GM12878 (cell line): ENCODE data around the gene CAMTA1. TPM values are rescaled to one million over a fixed set of nuclear protein-coding genes. Genes with fewer than 3 reads are reported as not detected.

Source experiments
- ATAC-seq: fragments of 200-7000 bp; cut with Tn5 transposase; 3 replicates; pipeline ENCODE4 v1.9.1; 2020; ENCODE audit warnings: mild to moderate bottlenecking, moderate library complexity
- BruUV-seq: library from RNA; stranded (reverse); fragments of 400-500 nt; replicated peaks from 2 replicates; lab custom pipeline; 2021; lab: Mats Ljungman, UMichigan
- CTCF ChIA-PET: fragments of 300-600 bp; sonication (Branson Sonifier 250); formaldehyde crosslinking; extraction: SDS; loops from one replicate; lab custom pipeline; 2021; ENCODE audit warnings: inconsistent platforms; lab: Yijun Ruan, JAX
- POLR2A ChIA-PET: fragments of 350-600 bp; formaldehyde crosslinking; extraction: SDS; loops from one replicate; lab custom pipeline; 2021; ENCODE audit warnings: inconsistent platforms; lab: Charles Lee
- RAD21 ChIA-PET: fragments of 300-600 bp; sonication (Branson Sonifier 250); formaldehyde crosslinking; loops from one replicate; lab custom pipeline; 2023; ENCODE audit warnings: antibody characterized with exemption; ENCODE audit not compliant: unreplicated experiment; lab: Charles Lee
- SMC1A ChIA-PET: fragments of 300-600 bp; sonication (Branson Sonifier 250); formaldehyde crosslinking; loops from one replicate; lab custom pipeline; 2023; ENCODE audit not compliant: unreplicated experiment, uncharacterized antibody; lab: Charles Lee
- DNase-seq: peaks from one replicate; pipeline ENCODE4 v3.0.0-alpha.2; 2011; ENCODE audit warnings: low read depth, low spot score
- FAIRE-seq: peaks from 3 replicates; lab custom pipeline; 2011; peaks lifted over from hg19 to GRCh38; lab: Jason Lieb, UNC
- H2AFZ ChIP-seq: 2 replicates; pipeline ENCODE4 v1.6.0; 2011; ENCODE audit warnings: low read depth, low read length, control low read depth; ENCODE audit not compliant: control insufficient read depth
- H3K27ac ChIP-seq: 2 replicates; pipeline ENCODE4 v1.5.1; 2011; ENCODE audit warnings: control low read depth; ENCODE audit not compliant: control insufficient read depth, insufficient read depth
- H3K27me3 ChIP-seq, 2 experiments: replicated peaks in 1 of 2; 2 replicates each; pipeline versions ENCODE4 v1.6.0 to v1.6.1; 2011; ENCODE audit warnings: low read length in 1 of 2; ENCODE audit not compliant: control insufficient read depth in 2 of 2, insufficient read depth in 2 of 2
- H3K36me3 ChIP-seq, 2 experiments: 2 replicates each; pipeline ENCODE4 v1.5.1; 2011; ENCODE audit warnings: low read length in 1 of 2; ENCODE audit not compliant: control insufficient read depth in 2 of 2, insufficient read depth in 2 of 2
- H3K4me1 ChIP-seq: 2 replicates; pipeline ENCODE4 v1.6.1; 2011; ENCODE audit warnings: mild to moderate bottlenecking, low read length, moderate library complexity, mixed read lengths; ENCODE audit not compliant: control insufficient read depth, insufficient read depth
- H3K4me2 ChIP-seq: 2 replicates; pipeline ENCODE4 v1.6.0; 2011; ENCODE audit warnings: control low read depth; ENCODE audit not compliant: control insufficient read depth, insufficient read depth
- H3K4me3 ChIP-seq: fragments of 200-600 bp; sonication (generic); 2 replicates; pipeline ENCODE4 v1.5.1; 2016
- H3K79me2 ChIP-seq: 2 replicates; pipeline ENCODE4 v1.6.0; 2011; ENCODE audit warnings: low read length; ENCODE audit not compliant: control insufficient read depth, insufficient read depth
- H3K9ac ChIP-seq: 2 replicates; pipeline ENCODE4 v1.8.0; 2011; ENCODE audit warnings: low read length, control low read depth, mixed read lengths; ENCODE audit not compliant: control insufficient read depth, insufficient read depth
- H3K9me3 ChIP-seq: replicated peaks from 3 replicates; pipeline ENCODE4 v1.5.1; 2011; ENCODE audit warnings: mild to moderate bottlenecking, low read length; ENCODE audit not compliant: control insufficient read depth, insufficient read depth
- H4K20me1 ChIP-seq: 2 replicates; pipeline ENCODE4 v1.6.0; 2011; ENCODE audit not compliant: control insufficient read depth, insufficient read depth
- BCL11A ChIP-seq: IDR thresholded peaks from 2 replicates; pipeline ENCODE4 v1.6.1; 2011; ENCODE audit warnings: low read depth, low read length
- BHLHE40 ChIP-seq, 2 experiments: fragments of 450-650 bp in 1 of 2; IDR thresholded peaks; 2 replicates each; pipeline ENCODE4 v1.6.1; 2011 to 2017; ENCODE audit warnings: low read depth in 2 of 2, borderline replicate concordance in 1 of 2, improper control_type of control experiment in 1 of 2, low read length in 1 of 2, mild to moderate bottlenecking in 1 of 2
- EED ChIP-seq: sonication (generic); IDR thresholded peaks from 2 replicates; pipeline ENCODE4 v1.6.1; 2016; ENCODE audit warnings: antibody characterized with exemption, low read depth
- EP300 ChIP-seq, 2 experiments: fragments of 150-350 bp in 1 of 2; IDR thresholded peaks; 2 replicates each; pipeline ENCODE4 v1.6.1; 2011 to 2012; ENCODE audit warnings: low read depth in 2 of 2, low read length in 2 of 2, borderline replicate concordance in 1 of 2, improper control_type of control experiment in 1 of 2, inconsistent platforms in 1 of 2; ENCODE audit not compliant: control insufficient read depth in 1 of 2
- JUND ChIP-seq: IDR thresholded peaks from 2 replicates; pipeline ENCODE4 v1.6.1; 2012; ENCODE audit warnings: low read depth, mild to moderate bottlenecking, low read length, improper control_type of control experiment, moderate library complexity
- MTA2 ChIP-seq: fragments of 450-650 bp; IDR thresholded peaks from 2 replicates; pipeline ENCODE4 v1.6.1; 2016; ENCODE audit warnings: low read depth, mild to moderate bottlenecking, moderate library complexity
- NR2C2 ChIP-seq: IDR thresholded peaks from 2 replicates; pipeline ENCODE4 v1.6.1; 2011; ENCODE audit warnings: borderline replicate concordance, low read depth; ENCODE audit not compliant: control insufficient read depth, insufficient read length
- POLR2A ChIP-seq: IDR thresholded peaks from 2 replicates; pipeline ENCODE4 v1.6.1; 2011; ENCODE audit warnings: low read depth, mild to moderate bottlenecking, low read length
- RAD21 ChIP-seq: IDR thresholded peaks from 2 replicates; pipeline ENCODE4 v1.6.1; 2011; ENCODE audit warnings: mild to moderate bottlenecking, low read depth, low read length, moderate library complexity; ENCODE audit not compliant: insufficient read depth
- RAD51 ChIP-seq: fragments of 450-650 bp; IDR thresholded peaks from 2 replicates; pipeline ENCODE4 v1.6.1; 2016; ENCODE audit warnings: moderate library complexity, mild to moderate bottlenecking, inconsistent platforms
- SREBF2 ChIP-seq: IDR thresholded peaks from 2 replicates; pipeline ENCODE4 v1.6.1; 2012; ENCODE audit warnings: mild to moderate bottlenecking, low read length
- STAT3 ChIP-seq: IDR thresholded peaks from 2 replicates; pipeline ENCODE4 v1.6.1; 2011; ENCODE audit warnings: low read depth, low read length, improper control_type of control experiment
- ZNF207 ChIP-seq: fragments of 450-650 bp; IDR thresholded peaks from 2 replicates; pipeline ENCODE4 v1.6.1; 2014; ENCODE audit warnings: antibody characterized with exemption, mild to moderate bottlenecking, borderline replicate concordance
- ZSCAN29 ChIP-seq: fragments of 450-650 bp; IDR thresholded peaks from 2 replicates; pipeline ENCODE4 v1.6.1; 2017; ENCODE audit warnings: mild to moderate bottlenecking, moderate library complexity
- WGBS: methylation state at CpG from one replicate; pipeline ENCODE4 v1.1.6; 2016; ENCODE audit warnings: low lambda C conversion rate; ENCODE audit not compliant: insufficient replicate concordance, insufficient coverage; ENCODE audit errors: missing lambda C conversion rate; 5-methylcytosine and 5-hydroxymethylcytosine counted together
- in situ Hi-C: fragments of 300-500 bp; cut with MboI; formaldehyde crosslinking; loops from 9 replicates; pipeline ENCODE4 v1.14.3; 2018; ENCODE audit warnings: mixed read lengths
- intact Hi-C: fragments of 100-400 bp; cut with micrococcal nuclease; formaldehyde crosslinking; loops from one replicate; pipeline ENCODE4 v1.14.2; 2022; ENCODE audit not compliant: unreplicated experiment
- polyA plus RNA-seq, 11 experiments: library from polyadenylated mRNA; depleted of rRNA in 4 of 11; unstranded in 6 of 11; stranded (reverse) in 5 of 11; fragments of >200 nt; fragmentation: Nextera tagmentation in 4 of 11; fragmentation: Illumina TruSeq in 1 of 11; extraction: Ambion mirVana in 4 of 11; extraction: Trizol in 1 of 11; gene quantifications; 1 replicate in 1 of 11; 2 replicates in 10 of 11; pipeline versions ENCODE4 v1.2.1 to v1.2.3, GENCODE V29; 2011 to 2016; ENCODE audit warnings: inconsistent platforms in 2 of 11, missing spikeins in 2 of 11, low read depth in 1 of 11
- total RNA-seq, 4 experiments: library from RNA; depleted of rRNA in 3 of 4; stranded (reverse); fragments of >200 nt in 3 of 4; fragmentation: Illumina TruSeq in 1 of 4; extraction: Trizol in 1 of 4; gene quantifications; 2 replicates each; pipeline versions ENCODE4 v1.2.1 to v1.2.3, GENCODE V29; 2013 to 2021
- TF ChIP-seq, protein P1 (sequence below): IDR thresholded peaks from 2 replicates; pipeline ENCODE4 v1.6.1; 2011; ENCODE audit warnings: mild to moderate bottlenecking, low read depth, low read length, moderate library complexity; ENCODE audit not compliant: insufficient replicate concordance
- TF ChIP-seq, protein P2 (sequence below): IDR thresholded peaks from 2 replicates; pipeline ENCODE4 v1.6.1; 2011; ENCODE audit warnings: borderline replicate concordance, low read depth, mild to moderate bottlenecking, moderate library complexity, low read length; ENCODE audit not compliant: insufficient read depth, poor library complexity, severe bottlenecking
- TF ChIP-seq, protein P3 (sequence below): fragments of 150-350 bp; IDR thresholded peaks from 2 replicates; pipeline ENCODE4 v1.6.1; 2016; ENCODE audit warnings: low read depth, low read length

Gene CAMTA1
- total and polyA plus RNA-seq, 10 of the 15 experiments (the other 5 are each of a cell fraction or from before 2014, with no cell fraction given), result 37.7 to 148 (median 76.4) TPM

DNA sequence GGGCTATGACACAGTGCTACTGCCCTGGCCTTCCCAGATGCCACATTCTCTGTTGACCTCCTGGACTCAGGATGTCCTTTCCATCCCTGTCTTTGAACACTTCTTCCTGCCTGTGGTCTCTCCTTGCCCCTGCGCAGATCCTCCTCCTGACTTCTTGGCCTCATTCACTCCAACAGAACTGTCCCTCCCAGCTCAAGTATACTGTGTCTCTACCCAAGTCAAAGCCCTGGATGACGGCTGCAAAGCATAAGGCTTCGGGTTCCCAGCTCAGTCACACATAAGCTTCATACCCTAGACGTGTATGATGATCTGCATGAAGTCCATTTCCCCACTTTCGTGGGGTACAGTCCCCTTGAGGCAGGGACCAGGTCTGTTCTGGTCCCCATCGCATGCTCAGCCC, 657.7 kb downstream of the CAMTA1 start (continued):
- TF ChIP-seq RAD51 (no peak), ZNF207 (no peak), EP300 (IDR thresholded peaks at IDR 0.05; ENCODE audit: borderline replicate concordance in 1 of 2, control insufficient read depth in 1 of 2, low read depth in 2 of 2, low read length in 2 of 2) (no peak), MTA2 (no peak), STAT3 (no peak), NR2C2 (no peak), POLR2A (no peak), BHLHE40 (IDR thresholded peaks at IDR 0.05; ENCODE audit: borderline replicate concordance in 1 of 2, low read depth in 2 of 2, low read length in 1 of 2) (no peak)
- TF ChIP-seq, protein P1, sequence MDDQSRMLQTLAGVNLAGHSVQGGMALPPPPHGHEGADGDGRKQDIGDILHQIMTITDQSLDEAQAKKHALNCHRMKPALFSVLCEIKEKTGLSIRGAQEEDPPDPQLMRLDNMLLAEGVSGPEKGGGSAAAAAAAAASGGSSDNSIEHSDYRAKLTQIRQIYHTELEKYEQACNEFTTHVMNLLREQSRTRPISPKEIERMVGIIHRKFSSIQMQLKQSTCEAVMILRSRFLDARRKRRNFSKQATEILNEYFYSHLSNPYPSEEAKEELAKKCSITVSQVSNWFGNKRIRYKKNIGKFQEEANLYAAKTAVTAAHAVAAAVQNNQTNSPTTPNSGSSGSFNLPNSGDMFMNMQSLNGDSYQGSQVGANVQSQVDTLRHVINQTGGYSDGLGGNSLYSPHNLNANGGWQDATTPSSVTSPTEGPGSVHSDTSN, result no peak
- TF ChIP-seq, protein P2, sequence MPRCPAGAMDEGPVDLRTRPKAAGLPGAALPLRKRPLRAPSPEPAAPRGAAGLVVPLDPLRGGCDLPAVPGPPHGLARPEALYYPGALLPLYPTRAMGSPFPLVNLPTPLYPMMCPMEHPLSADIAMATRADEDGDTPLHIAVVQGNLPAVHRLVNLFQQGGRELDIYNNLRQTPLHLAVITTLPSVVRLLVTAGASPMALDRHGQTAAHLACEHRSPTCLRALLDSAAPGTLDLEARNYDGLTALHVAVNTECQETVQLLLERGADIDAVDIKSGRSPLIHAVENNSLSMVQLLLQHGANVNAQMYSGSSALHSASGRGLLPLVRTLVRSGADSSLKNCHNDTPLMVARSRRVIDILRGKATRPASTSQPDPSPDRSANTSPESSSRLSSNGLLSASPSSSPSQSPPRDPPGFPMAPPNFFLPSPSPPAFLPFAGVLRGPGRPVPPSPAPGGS, result no peak

DNA sequence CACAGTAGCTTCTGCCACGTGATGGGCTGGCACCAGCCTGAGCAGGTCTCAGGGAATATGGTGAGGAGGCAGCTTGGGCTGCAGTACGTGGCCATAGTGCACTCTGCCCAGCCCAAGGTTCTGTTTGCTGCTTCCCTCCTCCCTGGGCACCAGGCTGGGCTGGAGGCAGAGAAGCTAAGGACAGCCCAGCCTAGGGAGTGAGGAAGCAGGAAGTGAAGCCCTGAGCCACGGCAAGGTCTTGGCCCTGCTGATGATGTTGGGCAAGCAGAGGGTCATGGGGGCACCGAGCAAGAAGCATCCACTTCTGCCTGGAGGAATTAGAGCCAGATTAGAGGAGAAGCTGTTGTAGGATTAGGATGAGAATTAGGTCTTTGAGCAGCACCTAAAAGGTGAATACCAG, 659.1 kb downstream of the CAMTA1 start:
- intact Hi-C loops (no loop called here), in situ Hi-C loops (no loop called here)
- ChIA-PET RAD21 (no interaction called here), SMC1A (no interaction called here), POLR2A (no interaction called here), CTCF (no interaction called here)
- no peak overlapping the region for H3K27ac ChIP-seq
- no TSS peak for BruUV-seq
- DNase-seq, result no peak
- H4K20me1 ChIP-seq, result no peaks in the 10 kb centered on the region
- no peaks in the 10 kb centered on the region; the same call in 2 of the 3 replicates for H3K9me3 ChIP-seq
- FAIRE-seq, result no peak
- H3K27me3 ChIP-seq, result no peaks in the 10 kb centered on the region
- no peak overlapping the region for H3K4me3 ChIP-seq
- no peak; the same call in 2 of the 3 replicates for ATAC-seq
- no peak overlapping the region for H3K9ac ChIP-seq
- H2AFZ ChIP-seq, result peak overlapping the region; percentile 2; the same call in 1 of the 2 replicates
- no peaks in the 10 kb centered on the region for H3K36me3 ChIP-seq
- 0% methylated on average over 4 of the region's 4 CpGs for WGBS
- no peaks in the 10 kb centered on the region; the same call in 1 of the 2 replicates for H3K4me1 ChIP-seq
- H3K4me2 ChIP-seq, result no peak overlapping the region
- H3K79me2 ChIP-seq, result no peaks in the 10 kb centered on the region
- TF ChIP-seq SREBF2 (no peak), JUND (no peak), EED (no peak), ZSCAN29 (no peak), BCL11A (no peak), RAD21 (no peak)
- TF ChIP-seq, protein P3, sequence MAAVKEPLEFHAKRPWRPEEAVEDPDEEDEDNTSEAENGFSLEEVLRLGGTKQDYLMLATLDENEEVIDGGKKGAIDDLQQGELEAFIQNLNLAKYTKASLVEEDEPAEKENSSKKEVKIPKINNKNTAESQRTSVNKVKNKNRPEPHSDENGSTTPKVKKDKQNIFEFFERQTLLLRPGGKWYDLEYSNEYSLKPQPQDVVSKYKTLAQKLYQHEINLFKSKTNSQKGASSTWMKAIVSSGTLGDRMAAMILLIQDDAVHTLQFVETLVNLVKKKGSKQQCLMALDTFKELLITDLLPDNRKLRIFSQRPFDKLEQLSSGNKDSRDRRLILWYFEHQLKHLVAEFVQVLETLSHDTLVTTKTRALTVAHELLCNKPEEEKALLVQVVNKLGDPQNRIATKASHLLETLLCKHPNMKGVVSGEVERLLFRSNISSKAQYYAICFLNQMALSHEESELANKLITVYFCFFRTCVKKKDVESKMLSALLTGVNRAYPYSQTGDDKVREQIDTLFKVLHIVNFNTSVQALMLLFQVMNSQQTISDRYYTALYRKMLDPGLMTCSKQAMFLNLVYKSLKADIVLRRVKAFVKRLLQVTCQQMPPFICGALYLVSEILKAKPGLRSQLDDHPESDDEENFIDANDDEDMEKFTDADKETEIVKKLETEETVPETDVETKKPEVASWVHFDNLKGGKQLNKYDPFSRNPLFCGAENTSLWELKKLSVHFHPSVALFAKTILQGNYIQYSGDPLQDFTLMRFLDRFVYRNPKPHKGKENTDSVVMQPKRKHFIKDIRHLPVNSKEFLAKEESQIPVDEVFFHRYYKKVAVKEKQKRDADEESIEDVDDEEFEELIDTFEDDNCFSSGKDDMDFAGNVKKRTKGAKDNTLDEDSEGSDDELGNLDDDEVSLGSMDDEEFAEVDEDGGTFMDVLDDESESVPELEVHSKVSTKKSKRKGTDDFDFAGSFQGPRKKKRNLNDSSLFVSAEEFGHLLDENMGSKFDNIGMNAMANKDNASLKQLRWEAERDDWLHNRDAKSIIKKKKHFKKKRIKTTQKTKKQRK, result no peak
